Testis (tissue), 3 donors: ENCODE measurements around the gene CCDC57. TPM values are rescaled to one million over a fixed set of nuclear protein-coding genes. Genes with fewer than 3 reads are reported as not detected.

ENCODE experiments used
- DNase-seq: peaks from one replicate; pipeline ENCODE4 v3.0.0-alpha.2; 2019
- H3K27ac ChIP-seq, 2 donors: fragments of 200-600 bp; sonication (generic); one replicate each; pipeline ENCODE4 v1.5.1; 2019
- H3K27me3 ChIP-seq: fragments of 200-600 bp; sonication (generic); one replicate; pipeline ENCODE4 v1.5.1; 2019
- H3K36me3 ChIP-seq: fragments of 200-600 bp; sonication (generic); one replicate; pipeline ENCODE4 v1.5.1; 2017; ENCODE audit warnings: low read depth; ENCODE audit errors: missing control alignments
- H3K4me1 ChIP-seq: fragments of 200-600 bp; sonication (generic); one replicate; pipeline ENCODE4 v1.5.1; 2019
- H3K4me3 ChIP-seq, 2 donors: fragments of 200-600 bp; sonication (generic); one replicate each; pipeline ENCODE4 v1.5.1; 2017 to 2019
- H3K9me3 ChIP-seq: fragments of 200-600 bp; sonication (generic); one replicate; pipeline ENCODE4 v1.5.1; 2017
- CTCF ChIP-seq, 3 experiments: fragments of 450-650 bp in 2 of 3; fragments of 200-600 bp in 1 of 3; sonication (generic) in 1 of 3; IDR thresholded peaks; one replicate each; pipeline ENCODE4 v1.5.1; 2016 to 2019; ENCODE audit warnings: antibody characterized with exemption in 3 of 3, mild to moderate bottlenecking in 2 of 3, moderate library complexity in 1 of 3
- POLR2A ChIP-seq: fragments of 450-650 bp; IDR thresholded peaks from one replicate; pipeline ENCODE4 v1.6.1; 2017; ENCODE audit warnings: antibody characterized with exemption, mild to moderate bottlenecking, moderate library complexity
- WGBS, 2 donors: methylation state at CpG; one replicate each; pipeline ENCODE4 v1.1.5; 2018; 5-methylcytosine and 5-hydroxymethylcytosine counted together
- intact Hi-C: fragments of 100-400 bp; cut with DNase I; formaldehyde crosslinking; loops from one replicate; pipeline ENCODE4 v1.15.1; 2023; ENCODE audit warnings: low total_unique reads
- polyA plus RNA-seq: library from polyadenylated mRNA; stranded (reverse); fragments of 350-450 nt; fragmentation: Illumina TruSeq; extraction: RNeasy Lipid Tissue Mini Kit (QIAGEN cat#74804); gene quantifications from one replicate; pipeline ENCODE4 v1.2.3, GENCODE V29; 2014; ENCODE audit warnings: low read depth, low replicate concordance; ENCODE audit not compliant: insufficient read depth
- total RNA-seq, 2 donors: library from RNA; depleted of rRNA; stranded (reverse); fragments of >200 nt; gene quantifications; one replicate each; pipeline ENCODE4 v1.2.3, GENCODE V29; 2016

CCDC57 gene
- total and polyA plus RNA-seq, 3 donors from 2014 or later = 61.3 to 111 (median 71.8) TPM

DNA sequence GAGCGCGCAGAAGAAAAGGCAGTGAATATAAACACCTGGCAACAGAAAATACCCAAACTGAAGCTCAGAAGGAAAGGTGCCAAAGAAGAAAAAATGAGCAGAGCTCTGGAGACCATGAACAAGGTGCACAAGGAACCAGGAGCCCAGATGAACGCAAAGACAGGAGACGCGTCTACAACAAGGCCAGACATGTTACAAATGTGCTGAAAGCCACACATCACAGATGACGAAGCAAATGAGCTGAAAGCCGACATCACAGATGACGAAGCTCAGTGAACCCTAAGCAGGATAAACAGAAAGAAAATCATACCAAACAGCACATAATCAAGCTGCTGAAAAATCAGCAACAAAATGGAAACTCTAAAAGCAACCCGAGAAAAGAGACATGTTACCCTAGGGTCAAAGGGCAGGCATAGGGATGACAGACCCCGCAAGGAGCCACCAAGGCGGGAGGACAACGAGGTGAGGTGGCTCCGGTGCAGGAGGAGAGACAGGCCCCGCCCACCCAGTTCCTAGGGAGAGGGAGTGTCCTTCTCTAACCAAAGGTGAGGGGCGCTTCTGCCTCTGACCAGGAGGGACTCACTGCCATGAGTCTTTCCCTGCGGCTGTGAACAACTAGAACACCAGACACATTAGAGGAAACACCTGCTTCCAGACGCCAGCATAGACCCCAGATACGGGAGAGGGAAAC lies 39.1 kb downstream of the CCDC57 start:
- H3K4me3 ChIP-seq = no peak overlapping the region
- H3K27ac ChIP-seq = no peak overlapping the region
- intact Hi-C loops = no loop called here
- TF ChIP-seq POLR2A (no peak), CTCF (IDR thresholded peaks at IDR 0.05) (no peak)
- H3K4me1 ChIP-seq = no peaks in the 10 kb centered on the region
- H3K36me3 ChIP-seq = peaks cover 3% of the 10 kb centered on the region
- no peaks in the 10 kb centered on the region for H3K27me3 ChIP-seq
- WGBS, 2 donors = 86 to 87% methylated on average over 16 to 18 of the region's 18 CpGs
- H3K9me3 ChIP-seq = no peaks in the 10 kb centered on the region
- no peak for DNase-seq

- WGBS, 2 donors = 91 to 92% methylated on average over 18 of the region's 18 CpGs
- TF ChIP-seq CTCF (IDR thresholded peaks at IDR 0.05) = no peak
- no peak for TF ChIP-seq POLR2A
- H3K27me3 ChIP-seq = no peaks in the 10 kb centered on the region
Measured at GRCh38 chr17:82172486-82173160, 40.0 kb downstream of the CCDC57 start.

DNA sequence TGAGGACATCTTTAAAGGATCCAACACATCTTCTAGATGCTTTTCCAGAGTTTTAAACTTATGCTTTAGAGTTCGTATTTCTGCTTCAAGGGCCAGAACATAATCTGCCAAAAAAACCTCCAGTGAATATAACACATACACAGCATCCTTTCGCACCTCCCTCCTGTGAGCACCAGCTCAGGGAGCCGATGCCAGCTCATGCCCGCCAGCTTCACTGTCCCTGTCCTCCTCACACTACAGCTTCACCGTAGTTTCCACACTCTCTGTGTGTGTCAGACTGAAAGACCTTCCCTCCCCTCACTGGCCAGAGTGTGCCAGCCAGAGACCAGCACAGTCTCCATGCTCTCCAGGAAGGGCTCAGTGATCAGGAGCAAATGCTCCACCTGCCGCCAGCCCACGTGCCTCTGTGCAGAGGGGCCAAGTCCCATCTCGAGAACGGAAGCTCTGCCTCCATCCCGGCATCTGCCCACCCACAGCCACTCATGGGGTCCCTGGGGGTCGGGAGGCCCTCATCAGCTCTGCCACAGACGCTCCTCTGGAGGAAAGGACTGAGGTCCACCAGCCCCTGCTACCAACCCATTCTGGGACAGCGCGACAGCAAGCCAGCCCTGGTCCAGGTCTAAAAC lies 40.8 kb downstream of the CCDC57 start:
- Histone ChIP-seq H3K4me1 (no peaks in the 10 kb centered on the region), H3K4me3 (no peak overlapping the region), H3K27me3 (no peaks in the 10 kb centered on the region), H3K27ac (no peak overlapping the region), H3K9me3 (no peaks in the 10 kb centered on the region), H3K36me3 (peaks cover 3% of the 10 kb centered on the region)
- 91 to 92% methylated on average over 7 to 14 of the region's 14 CpGs for whole genome bisulfite sequencing, 2 donors
- no peak for DNase-seq
- TF ChIP-seq CTCF (IDR thresholded peaks at IDR 0.05) (no peak), POLR2A (no peak)
- intact Hi-C loops = no loop called here

More at GRCh38 chr17:82172486-82173160, 40.0 kb downstream of the CCDC57 start:
- Histone ChIP-seq H3K4me3 (no peak overlapping the region), H3K9me3 (no peaks in the 10 kb centered on the region), H3K27ac (no peak overlapping the region), H3K36me3 (peaks cover 3% of the 10 kb centered on the region), H3K4me1 (no peaks in the 10 kb centered on the region)
- DNase-seq = no peak
- intact Hi-C loops = no loop called here

DNA sequence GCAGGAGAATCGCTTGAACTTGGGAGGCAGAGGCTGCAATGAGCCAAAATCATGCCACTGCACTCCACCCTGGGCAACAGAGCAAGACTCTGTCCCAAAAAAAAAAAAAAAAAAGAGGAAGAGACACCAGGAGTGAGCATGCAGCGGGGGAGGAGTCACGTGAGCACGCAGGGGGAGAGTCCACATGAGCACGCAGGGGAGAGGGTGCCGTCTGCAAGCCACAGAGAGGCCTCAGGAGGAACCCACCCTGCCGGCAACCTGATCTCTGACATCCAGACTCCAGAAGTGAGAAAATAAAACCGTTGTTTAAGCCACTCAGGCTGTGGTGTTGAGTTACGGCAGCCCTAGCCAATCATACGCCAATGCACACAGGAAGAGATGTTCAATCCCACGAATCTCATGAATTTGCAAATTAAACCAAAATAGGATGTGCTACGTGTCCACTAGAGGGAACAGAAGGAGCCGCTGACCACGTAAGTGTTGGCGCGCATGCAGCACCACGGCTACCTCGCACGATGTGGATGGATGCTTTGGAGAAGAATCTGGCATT lies 42.2 kb downstream of the CCDC57 start:
- Histone ChIP-seq H3K36me3 (peaks cover 3% of the 10 kb centered on the region), H3K27ac (no peak overlapping the region), H3K4me1 (no peaks in the 10 kb centered on the region), H3K27me3 (no peaks in the 10 kb centered on the region), H3K9me3 (no peaks in the 10 kb centered on the region), H3K4me3 (no peak overlapping the region)
- TF ChIP-seq POLR2A (no peak), CTCF (IDR thresholded peaks at IDR 0.05) (peak in 1 of 3 experiments; percentile 7)
- intact Hi-C loops = no loop called here
- 79 to 84% methylated on average over 19 of the region's 19 CpGs for WGBS, 2 donors
- no peak for DNase-seq
